Activated CD8-positive, alpha-beta memory T cell treated with anti-CD3 and anti-CD28 coated beads for 36 hours (primary cell): ENCODE measurements around the gene BACH2. TPM values are rescaled to one million over a fixed set of nuclear protein-coding genes. Genes with fewer than 3 reads are reported as not detected.
"Not testable (repeated sequence)": the region's sequence is repeated elsewhere in the genome, so short reads cannot be mapped to it uniquely, and the experiment has no call there.

Experiments used
- CTCF ChIA-PET: fragments of 350-600 bp; sonication (Branson Sonifier 250); formaldehyde crosslinking; loops from one replicate; lab custom pipeline; 2021; ENCODE audit warnings: antibody characterized with exemption; lab: Charles Lee
- POLR2A ChIA-PET: fragments of 350-600 bp; sonication (Branson Sonifier 250); formaldehyde crosslinking; loops from one replicate; lab custom pipeline; 2021; ENCODE audit warnings: antibody characterized with exemption; lab: Charles Lee
- total RNA-seq, 2 experiments: library from RNA; stranded (reverse); gene quantifications; one replicate each; pipeline ENCODE4 v1.2.3, GENCODE V29; 2021

Gene BACH2
- total RNA-seq, 2 experiments from 2014 or later: 52.1 to 55.6 TPM

DNA sequence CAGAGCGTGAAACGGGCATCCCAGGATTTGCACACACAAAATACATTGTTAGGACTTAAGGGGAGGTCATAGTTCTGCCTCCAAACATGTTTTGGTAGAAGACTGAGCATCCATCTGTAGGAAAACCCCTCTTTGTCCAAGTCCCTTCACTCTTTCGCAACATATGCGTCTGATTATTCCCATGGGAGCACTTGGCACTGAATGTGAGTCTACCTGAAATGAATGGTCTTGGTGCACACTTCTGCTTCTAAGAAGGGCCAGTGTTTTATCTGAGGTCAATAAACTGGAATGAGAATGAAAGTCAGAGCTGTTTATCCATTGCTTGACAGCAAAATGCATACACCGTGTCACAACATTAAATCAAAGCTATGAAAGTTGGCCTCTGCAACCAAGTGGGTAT lies 369.4 kb downstream of the BACH2 start:
- POLR2A ChIA-PET: no interaction called here
- CTCF ChIA-PET: no interaction called here

DNA sequence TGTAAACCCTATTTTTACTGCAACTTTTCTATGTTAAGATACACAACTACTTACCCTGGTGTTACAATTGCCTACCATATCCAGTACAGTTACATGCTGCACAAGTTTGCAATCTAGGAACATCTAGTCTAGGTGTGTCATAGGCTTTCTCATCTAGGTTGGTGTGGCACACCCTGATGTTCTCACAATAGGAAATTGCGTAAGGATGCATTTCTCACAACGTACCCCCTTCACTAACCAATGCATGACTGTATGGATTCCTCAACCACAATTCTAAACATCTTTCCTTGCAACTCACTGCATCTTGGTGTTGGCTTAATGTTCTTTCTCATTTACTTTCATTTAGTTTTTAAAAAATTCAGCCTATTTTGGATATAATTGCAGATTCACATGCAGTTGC lies 370.8 kb downstream of the BACH2 start:
- CTCF ChIA-PET: no interaction called here
- POLR2A ChIA-PET: no interaction called here

GRCh38 chr6:89924231-89924630 lies 372.4 kb downstream of the BACH2 start:
- CTCF ChIA-PET: interaction anchor here (0.9 kb wide), 1 partner anchor 16 kb away, joined by 3 read pairs; no protein-coding TSS in a partner anchor
- POLR2A ChIA-PET: interaction anchor here (0.6 kb wide), 1 partner anchor 40 kb away, joined by 4 read pairs; no protein-coding TSS in a partner anchor

GRCh38 chr6:89921691-89922090 lies 375.0 kb downstream of the BACH2 start:
- POLR2A ChIA-PET: no interaction called here

GRCh38 chr6:89921197-89921596 lies 375.4 kb downstream of the BACH2 start:
- CTCF ChIA-PET: interaction anchor here (1.9 kb wide), 1 partner anchor 19 kb away, joined by 8 read pairs; no protein-coding TSS in a partner anchor
- POLR2A ChIA-PET: no interaction called here

More at GRCh38 chr6:89921691-89922090, 375.0 kb downstream of the BACH2 start:
- CTCF ChIA-PET: interaction anchor here (1.9 kb wide), 1 partner anchor 19 kb away, joined by 8 read pairs; no protein-coding TSS in a partner anchor

DNA sequence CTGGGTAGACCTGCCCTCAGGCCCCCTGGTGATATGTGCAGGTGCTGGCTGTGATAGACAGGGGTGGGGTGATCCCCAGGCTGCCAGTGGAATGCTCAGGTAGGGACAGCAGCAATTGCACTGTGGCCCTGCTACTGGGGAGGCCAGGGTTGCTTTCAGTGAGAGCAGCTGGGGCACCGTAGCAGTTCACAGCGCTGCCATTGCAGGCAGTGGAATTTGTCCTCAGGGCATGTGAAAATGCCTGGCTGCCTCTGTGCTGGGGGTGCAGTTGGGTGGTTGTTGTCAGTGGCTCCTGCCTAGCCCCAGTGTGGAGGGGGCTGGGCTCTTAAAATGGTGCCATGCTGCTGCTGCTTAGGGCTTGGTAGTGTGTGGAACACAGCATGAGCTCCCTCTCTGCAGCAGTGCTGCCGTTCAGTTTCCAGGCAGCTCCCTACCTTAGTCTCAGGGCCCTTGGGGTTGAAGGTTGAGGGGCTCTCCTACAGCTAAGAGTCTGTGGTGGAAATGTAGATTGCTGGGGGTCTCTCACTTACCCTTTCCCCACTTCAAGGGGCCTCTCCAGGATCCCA lies 378.8 kb downstream of the BACH2 start:
- CTCF ChIA-PET: no interaction called here
- POLR2A ChIA-PET: no interaction called here

GRCh38 chr6:89917216-89917615 lies 379.4 kb downstream of the BACH2 start:
- POLR2A ChIA-PET: no interaction called here

GRCh38 chr6:89916136-89916920 lies 380.3 kb downstream of the BACH2 start:
- CTCF ChIA-PET: no interaction called here
- POLR2A ChIA-PET: no interaction called here

More at GRCh38 chr6:89917216-89917615, 379.4 kb downstream of the BACH2 start:
- CTCF ChIA-PET: no interaction called here

DNA sequence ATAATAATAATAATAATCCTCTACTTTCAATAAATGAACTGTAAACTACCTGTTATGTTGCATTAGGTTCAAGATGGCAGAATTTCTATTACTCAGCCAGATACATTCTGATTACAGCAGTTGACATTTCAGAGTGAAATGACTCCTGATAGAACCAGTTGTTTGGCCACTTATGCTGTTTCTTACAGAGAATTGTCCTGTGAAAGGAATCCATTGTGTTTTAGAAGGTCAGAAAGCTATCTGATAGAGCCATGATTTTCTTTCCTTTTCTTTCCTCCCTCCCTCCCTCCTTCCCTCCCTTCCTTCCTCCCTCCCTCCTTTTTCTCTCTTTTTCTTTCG lies 385.8 kb downstream of the BACH2 start:
- ChIA-PET POLR2A (no interaction called here), CTCF (no interaction called here)

GRCh38 chr6:89910001-89910901 lies 386.4 kb downstream of the BACH2 start:
- CTCF ChIA-PET, POLR2A ChIA-PET: not testable (repeated sequence)

GRCh38 chr6:89895276-89895874 lies 401.3 kb downstream of the BACH2 start:
- POLR2A ChIA-PET: no interaction called here

GRCh38 chr6:89894169-89894568 lies 402.5 kb downstream of the BACH2 start, which contains the start of gene GJA10:
Gene GJA10, plus strand, starts transcription at chr6:89894469. Its CDS starts 0 bp downstream, at chr6:89894469.
- ChIA-PET POLR2A (no interaction called here), CTCF (no interaction called here)

More at GRCh38 chr6:89895276-89895874, 401.3 kb downstream of the BACH2 start:
- CTCF ChIA-PET: no interaction called here

- POLR2A ChIA-PET: not testable (repeated sequence)
- CTCF ChIA-PET: interaction anchor here (0.6 kb wide), 1 partner anchor 52 kb away, joined by 4 read pairs; no protein-coding TSS in a partner anchor
These were observed 404.1 kb downstream of the BACH2 start for GRCh38 chr6:89892577-89892976.

GRCh38 chr6:89890845-89891528 lies 405.7 kb downstream of the BACH2 start:
- CTCF ChIA-PET: not testable (repeated sequence)
- POLR2A ChIA-PET: interaction anchor here (0.6 kb wide), 1 partner anchor 10 kb away, joined by 4 read pairs; no protein-coding TSS in a partner anchor

GRCh38 chr6:89888871-89889270 lies 407.8 kb downstream of the BACH2 start:
- ChIA-PET CTCF (interaction anchor here (0.6 to 0.7 kb wide), 3 partner anchors 40 to 221 kb away, joined by 3 to 6 read pairs (median 5); no protein-coding TSS in a partner anchor), POLR2A (no interaction called here)

DNA sequence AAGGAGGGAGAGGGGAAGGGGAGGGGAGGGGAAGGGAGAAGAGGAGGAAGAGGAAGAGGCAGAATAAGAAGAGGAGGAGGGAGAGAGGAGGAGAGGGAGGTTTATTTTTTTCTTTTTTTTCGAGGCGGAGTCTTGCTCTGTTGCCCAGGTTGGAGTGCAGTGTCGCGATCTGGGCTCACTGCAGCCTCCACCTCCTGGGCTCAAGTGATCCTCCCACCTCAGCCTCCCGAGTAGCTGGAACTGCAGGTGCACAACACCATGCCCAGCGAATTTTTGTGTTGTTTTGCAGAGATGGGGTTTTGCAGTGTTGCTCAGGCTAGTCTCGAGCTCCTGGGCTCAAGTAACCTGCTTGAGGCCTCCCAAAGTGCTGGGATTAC lies 408.5 kb downstream of the BACH2 start:
- ChIA-PET CTCF (interaction anchor here (1.0 kb wide), 1 partner anchor 99 kb away, joined by 3 read pairs; no protein-coding TSS in a partner anchor), POLR2A (no interaction called here)

DNA sequence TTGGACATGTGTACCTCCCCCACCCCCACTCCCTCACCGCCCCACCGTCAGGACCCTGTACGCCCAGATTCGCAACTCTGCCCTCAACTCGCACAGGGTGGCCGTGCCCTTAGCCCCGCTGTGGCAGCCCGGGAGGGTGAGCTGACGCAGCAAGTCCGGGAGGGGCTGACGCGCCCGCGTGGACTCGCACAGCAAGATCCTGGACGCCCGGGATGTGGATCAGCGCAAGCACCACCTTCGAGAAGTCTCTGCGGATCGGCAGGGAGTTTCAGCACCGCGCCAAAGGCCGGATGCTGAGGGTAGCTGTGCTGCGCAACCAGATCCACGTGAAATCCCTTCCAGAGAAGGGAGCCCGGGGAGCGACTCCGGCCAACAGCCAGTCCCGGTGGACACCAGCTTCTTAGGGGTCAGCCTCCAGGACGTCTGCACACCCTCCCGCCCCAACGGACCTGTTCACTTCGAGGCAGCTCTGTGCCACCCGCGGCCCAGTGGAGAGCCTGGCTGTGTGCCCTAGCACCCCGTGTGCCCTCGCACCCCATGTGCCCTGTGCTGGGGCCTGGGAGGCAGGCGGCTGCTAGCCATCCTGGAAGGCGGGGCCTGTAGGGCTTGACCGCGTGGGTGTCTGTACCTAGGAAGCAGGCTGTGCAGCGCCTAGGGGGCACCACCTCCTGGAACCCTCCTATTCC lies 409.0 kb downstream of the BACH2 start:
- ChIA-PET POLR2A (interaction anchor here (0.7 kb wide), 1 partner anchor 9 kb away, joined by 4 read pairs; no protein-coding TSS in a partner anchor), CTCF (interaction anchor here (1.0 kb wide), 1 partner anchor 99 kb away, joined by 3 read pairs; no protein-coding TSS in a partner anchor)
